Esophagus (tissue), 2 donors: ENCODE results near the gene CDC42BPB. TPM values are rescaled to one million over a fixed set of nuclear protein-coding genes. Genes with fewer than 3 reads are reported as not detected.
"Not testable (repeated sequence)": the region's sequence is repeated elsewhere in the genome, so short reads cannot be mapped to it uniquely, and the experiment has no call there.

ENCODE experiments used
- H3K27ac ChIP-seq, 2 donors: one replicate each; pipeline ENCODE4 v1.5.1; 2013; ENCODE audit warnings: low read depth in 2 of 2, mild to moderate bottlenecking in 2 of 2, inconsistent platforms in 1 of 2, low read length in 1 of 2, moderate library complexity in 1 of 2
- H3K27me3 ChIP-seq, 2 donors: one replicate each; pipeline ENCODE4 v1.6.1; 2013; ENCODE audit warnings: low read length in 2 of 2, control low read depth in 1 of 2, mild to moderate bottlenecking in 1 of 2; ENCODE audit not compliant: insufficient read depth in 2 of 2, control insufficient read depth in 1 of 2
- H3K36me3 ChIP-seq, 2 donors: one replicate each; pipeline ENCODE4 v1.6.1; 2013; ENCODE audit warnings: low read length in 1 of 2; ENCODE audit not compliant: control insufficient read depth in 2 of 2, insufficient read depth in 2 of 2
- H3K4me1 ChIP-seq, 2 donors: one replicate each; pipeline ENCODE4 v1.6.1; 2013; ENCODE audit warnings: low read length in 1 of 2; ENCODE audit not compliant: control insufficient read depth in 2 of 2, insufficient read depth in 2 of 2
- H3K4me3 ChIP-seq, 2 donors: one replicate each; pipeline ENCODE4 v1.5.1; 2013; ENCODE audit warnings: low read length in 2 of 2, mild to moderate bottlenecking in 2 of 2, low read depth in 1 of 2, moderate library complexity in 1 of 2
- H3K9me3 ChIP-seq, 2 donors: one replicate each; pipeline ENCODE4 v1.6.1; 2013; ENCODE audit warnings: mild to moderate bottlenecking in 2 of 2, low read depth in 1 of 2, low read length in 1 of 2, moderate library complexity in 1 of 2; ENCODE audit not compliant: control insufficient read depth in 2 of 2, insufficient read depth in 1 of 2
- WGBS, 2 donors: extraction: QIAGEN DNeasy Blood & Tissue Kit; methylation state at CpG; one replicate each; pipeline ENCODE4 v1.1.7; 2013; 5-methylcytosine and 5-hydroxymethylcytosine counted together
- polyA plus RNA-seq, 2 donors: library from polyadenylated mRNA; stranded (reverse); fragments of 200-250 nt; gene quantifications; one replicate each; pipeline ENCODE4 v1.2.3, GENCODE V29; 2013
- donor health status: healthy with polysubstance abuse.
- donor health status: Bipolar disorder and iron deficiency.

CDC42BPB gene
- polyA plus RNA-seq, 2 donors = 29.9 to 35.2 TPM

DNA sequence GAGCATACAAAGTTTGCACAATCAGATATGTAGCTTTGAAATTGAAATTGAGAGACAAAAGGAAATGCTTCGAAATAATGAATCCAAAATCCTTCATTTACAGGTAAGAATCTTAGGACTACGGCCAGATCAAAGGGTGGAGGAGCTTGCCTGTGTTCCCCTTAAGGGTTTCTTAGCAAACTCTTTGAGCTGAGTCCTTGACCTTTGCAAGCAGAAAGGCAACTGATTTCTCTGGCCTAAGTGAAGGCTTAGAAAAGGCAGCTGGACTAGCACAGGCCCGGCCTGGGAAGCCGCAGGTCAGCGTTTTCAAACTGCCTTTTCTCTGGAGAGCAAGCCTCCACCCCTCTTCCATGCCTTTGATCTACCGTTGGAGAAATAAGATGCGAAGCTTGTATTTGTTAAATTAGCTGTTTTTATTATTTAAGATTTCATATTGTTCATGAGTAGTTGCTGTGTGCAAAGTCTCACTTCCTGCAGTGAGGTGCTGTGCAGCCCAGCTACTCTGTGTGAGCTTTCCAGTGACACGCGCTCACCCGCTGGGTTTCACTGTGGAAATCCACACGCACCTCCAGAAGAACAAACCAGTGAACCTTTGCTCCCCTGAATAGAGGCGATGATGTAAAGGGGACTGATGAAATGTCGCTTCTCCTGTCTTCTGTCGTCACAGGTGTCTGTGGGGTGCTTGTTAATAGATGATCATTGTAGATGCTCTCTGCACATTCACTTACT, 159.9 kb downstream of the CDC42BPB start:
- WGBS, 2 donors = 94% methylated on average over 14 of the region's 14 CpGs
- H3K9me3 ChIP-seq = no peaks in the 10 kb centered on the region
- H3K27me3 ChIP-seq = no peaks in the 10 kb centered on the region
- H3K4me3 ChIP-seq = no peak overlapping the region
- H3K4me1 ChIP-seq = no peaks in the 10 kb centered on the region
- peaks cover 3 to 6% of the 10 kb centered on the region in 2 donors for H3K36me3 ChIP-seq
- H3K27ac ChIP-seq = no peak overlapping the region

DNA sequence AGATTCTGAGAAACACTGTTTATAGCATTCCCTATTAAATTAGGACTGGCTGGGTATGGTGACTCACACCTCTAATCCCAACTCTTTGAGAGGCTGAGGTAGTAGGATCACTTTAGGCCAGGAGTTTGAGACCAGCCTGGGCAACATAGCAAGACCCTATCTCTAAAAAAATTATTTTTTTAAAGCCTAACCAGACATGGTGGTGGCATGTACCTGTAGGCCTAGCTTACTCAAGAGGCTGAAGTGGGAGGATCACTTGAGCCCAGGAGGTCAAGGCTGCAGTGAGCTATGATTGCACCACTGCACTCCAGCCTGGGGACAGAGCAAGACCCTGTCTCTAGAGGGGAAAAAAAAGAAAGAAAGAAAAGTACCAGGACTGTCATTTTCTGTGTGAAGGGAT, 160.6 kb downstream of the CDC42BPB start:
- H3K4me3 ChIP-seq, H3K9me3 ChIP-seq, H3K27me3 ChIP-seq, H3K4me1 ChIP-seq, H3K27ac ChIP-seq, H3K36me3 ChIP-seq: not testable (repeated sequence)

DNA sequence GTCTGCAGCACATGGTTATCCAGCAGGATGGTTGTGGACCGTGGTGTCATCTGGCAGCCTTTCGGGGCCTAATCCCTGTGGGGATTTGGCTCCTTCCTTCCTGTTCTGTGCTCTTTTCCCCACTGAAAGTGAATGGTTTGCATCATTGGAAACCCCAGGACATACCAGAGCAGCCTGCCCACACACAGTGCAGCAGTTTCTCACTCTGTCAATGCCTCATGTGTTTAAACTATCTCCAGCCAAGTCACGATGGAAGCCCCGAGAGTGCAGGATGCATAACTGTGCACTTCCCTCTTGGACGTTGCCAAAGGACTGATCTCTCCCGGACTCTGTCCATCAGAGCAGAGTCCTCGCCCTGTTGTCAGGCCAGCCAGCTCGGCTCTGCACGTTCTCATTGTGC, 163.9 kb downstream of the CDC42BPB start:
- 54 to 74% methylated on average over 9 of the region's 9 CpGs for WGBS, 2 donors
- no peaks in the 10 kb centered on the region for H3K9me3 ChIP-seq
- H3K36me3 ChIP-seq = peaks cover 2 to 3% of the 10 kb centered on the region in 2 donors
- H3K4me1 ChIP-seq = no peaks in the 10 kb centered on the region
- H3K4me3 ChIP-seq = no peak overlapping the region
- no peaks in the 10 kb centered on the region for H3K27me3 ChIP-seq
- H3K27ac ChIP-seq = peak overlapping the region in 1 of 2 donors; percentile 47

GRCh38 chr14:102892651-102893050, 164.7 kb downstream of the CDC42BPB start:
- no peak overlapping the region for H3K4me3 ChIP-seq
- H3K9me3 ChIP-seq = no peaks in the 10 kb centered on the region
- no peaks in the 10 kb centered on the region for H3K27me3 ChIP-seq
- H3K4me1 ChIP-seq = peaks cover 0 to 4% of the 10 kb centered on the region in 2 donors
- H3K36me3 ChIP-seq = peaks cover under 1 to 2% of the 10 kb centered on the region in 2 donors
- no peak overlapping the region for H3K27ac ChIP-seq
- WGBS, 2 donors = 95% methylated on average over 8 of the region's 8 CpGs

GRCh38 chr14:102891556-102891955, 165.8 kb downstream of the CDC42BPB start:
- Histone ChIP-seq H3K4me1 (peaks cover 0 to 4% of the 10 kb centered on the region in 2 donors), H3K9me3 (no peaks in the 10 kb centered on the region), H3K27me3 (no peaks in the 10 kb centered on the region), H3K27ac (no peak overlapping the region), H3K36me3 (peaks cover 0 to 4% of the 10 kb centered on the region in 2 donors), H3K4me3 (no peak overlapping the region)
- 72 to 78% methylated on average over 4 of the region's 4 CpGs for WGBS, 2 donors

DNA sequence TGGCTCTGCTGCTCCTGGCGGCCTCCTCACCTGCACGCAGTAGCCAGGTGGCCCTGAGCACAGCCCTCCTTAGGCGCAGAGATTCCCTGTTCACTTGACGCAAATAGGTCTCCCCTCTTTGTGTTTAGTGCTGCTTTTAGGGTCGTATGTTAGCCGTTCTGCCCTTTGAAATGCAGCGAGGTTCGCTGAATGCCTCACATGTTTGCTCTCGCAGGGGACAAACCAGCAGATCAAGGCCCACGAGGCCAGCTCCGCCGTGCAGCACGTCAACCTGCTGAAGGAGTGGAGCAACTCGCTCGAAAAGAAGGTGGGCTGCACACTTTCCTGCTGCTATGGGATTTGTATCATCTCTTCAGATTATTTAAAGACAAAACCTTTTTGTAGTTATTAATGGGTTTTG, 166.2 kb downstream of the CDC42BPB start:
- WGBS, 2 donors = 92 to 93% methylated on average over 15 of the region's 15 CpGs
- Histone ChIP-seq H3K4me1 (peaks cover 0 to 4% of the 10 kb centered on the region in 2 donors), H3K36me3 (peaks cover 0 to 4% of the 10 kb centered on the region in 2 donors)

GRCh38 chr14:102889615-102890014, 167.7 kb downstream of the CDC42BPB start:
- H3K4me1 ChIP-seq = peaks cover 0 to 4% of the 10 kb centered on the region in 2 donors
- H3K9me3 ChIP-seq = no peaks in the 10 kb centered on the region
- 95 to 97% methylated on average over 7 of the region's 7 CpGs for WGBS, 2 donors
- H3K27ac ChIP-seq = no peak overlapping the region
- no peak overlapping the region for H3K4me3 ChIP-seq
- no peaks in the 10 kb centered on the region for H3K27me3 ChIP-seq
- peaks cover 0 to 9% of the 10 kb centered on the region in 2 donors for H3K36me3 ChIP-seq

More for the DNA sequence above, 166.2 kb downstream of the CDC42BPB start:
- H3K4me3 ChIP-seq = no peak overlapping the region
- H3K27ac ChIP-seq = no peak overlapping the region
- H3K9me3 ChIP-seq = no peaks in the 10 kb centered on the region
- H3K27me3 ChIP-seq = no peaks in the 10 kb centered on the region

DNA sequence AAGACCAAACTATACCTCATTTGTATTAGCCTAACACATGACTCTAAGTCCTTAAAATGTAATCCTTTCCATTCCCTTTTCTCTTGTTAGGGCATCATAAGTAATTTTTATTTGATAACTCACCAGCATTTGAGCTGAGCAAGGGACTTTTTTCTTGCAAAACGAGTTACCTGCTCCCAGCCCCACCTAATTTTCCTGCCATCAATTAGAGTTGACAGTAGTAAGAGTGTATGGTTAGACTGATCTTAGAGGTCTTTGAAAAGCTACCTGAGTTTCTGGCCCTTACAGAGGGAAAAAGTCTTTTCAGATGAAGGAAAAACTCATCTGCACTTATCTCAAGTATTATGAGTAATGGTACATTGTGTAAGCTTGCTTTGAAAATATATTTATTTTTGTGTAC, 168.6 kb downstream of the CDC42BPB start:
- Histone ChIP-seq H3K36me3 (peaks cover 0 to 9% of the 10 kb centered on the region in 2 donors), H3K4me1 (peaks cover 0 to 4% of the 10 kb centered on the region in 2 donors), H3K4me3 (no peak overlapping the region), H3K27me3 (no peaks in the 10 kb centered on the region), H3K27ac (no peak overlapping the region), H3K9me3 (no peaks in the 10 kb centered on the region)
- WGBS, 2 donors = 54 to 61% methylated on average over 1 of the region's 1 CpG

GRCh38 chr14:102885737-102886447, 171.5 kb downstream of the CDC42BPB start:
- Histone ChIP-seq H3K27me3 (no peaks in the 10 kb centered on the region), H3K4me3 (no peak overlapping the region), H3K36me3 (peaks cover 0 to 9% of the 10 kb centered on the region in 2 donors), H3K9me3 (no peaks in the 10 kb centered on the region), H3K27ac (no peak overlapping the region), H3K4me1 (peaks cover 0 to 4% of the 10 kb centered on the region in 2 donors)
- 97% methylated on average over 22 of the region's 22 CpGs for WGBS, 2 donors
